ENCODE data around the gene GMIP.
"Not testable (repeated sequence)": the region's sequence is repeated elsewhere in the genome, so short reads cannot be mapped to it uniquely, and the experiment has no call there.

GMIP gene, protein sequence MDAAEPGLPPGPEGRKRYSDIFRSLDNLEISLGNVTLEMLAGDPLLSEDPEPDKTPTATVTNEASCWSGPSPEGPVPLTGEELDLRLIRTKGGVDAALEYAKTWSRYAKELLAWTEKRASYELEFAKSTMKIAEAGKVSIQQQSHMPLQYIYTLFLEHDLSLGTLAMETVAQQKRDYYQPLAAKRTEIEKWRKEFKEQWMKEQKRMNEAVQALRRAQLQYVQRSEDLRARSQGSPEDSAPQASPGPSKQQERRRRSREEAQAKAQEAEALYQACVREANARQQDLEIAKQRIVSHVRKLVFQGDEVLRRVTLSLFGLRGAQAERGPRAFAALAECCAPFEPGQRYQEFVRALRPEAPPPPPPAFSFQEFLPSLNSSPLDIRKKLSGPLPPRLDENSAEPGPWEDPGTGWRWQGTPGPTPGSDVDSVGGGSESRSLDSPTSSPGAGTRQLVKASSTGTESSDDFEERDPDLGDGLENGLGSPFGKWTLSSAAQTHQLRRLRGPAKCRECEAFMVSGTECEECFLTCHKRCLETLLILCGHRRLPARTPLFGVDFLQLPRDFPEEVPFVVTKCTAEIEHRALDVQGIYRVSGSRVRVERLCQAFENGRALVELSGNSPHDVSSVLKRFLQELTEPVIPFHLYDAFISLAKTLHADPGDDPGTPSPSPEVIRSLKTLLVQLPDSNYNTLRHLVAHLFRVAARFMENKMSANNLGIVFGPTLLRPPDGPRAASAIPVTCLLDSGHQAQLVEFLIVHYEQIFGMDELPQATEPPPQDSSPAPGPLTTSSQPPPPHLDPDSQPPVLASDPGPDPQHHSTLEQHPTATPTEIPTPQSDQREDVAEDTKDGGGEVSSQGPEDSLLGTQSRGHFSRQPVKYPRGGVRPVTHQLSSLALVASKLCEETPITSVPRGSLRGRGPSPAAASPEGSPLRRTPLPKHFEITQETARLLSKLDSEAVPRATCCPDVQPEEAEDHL

DNA sequence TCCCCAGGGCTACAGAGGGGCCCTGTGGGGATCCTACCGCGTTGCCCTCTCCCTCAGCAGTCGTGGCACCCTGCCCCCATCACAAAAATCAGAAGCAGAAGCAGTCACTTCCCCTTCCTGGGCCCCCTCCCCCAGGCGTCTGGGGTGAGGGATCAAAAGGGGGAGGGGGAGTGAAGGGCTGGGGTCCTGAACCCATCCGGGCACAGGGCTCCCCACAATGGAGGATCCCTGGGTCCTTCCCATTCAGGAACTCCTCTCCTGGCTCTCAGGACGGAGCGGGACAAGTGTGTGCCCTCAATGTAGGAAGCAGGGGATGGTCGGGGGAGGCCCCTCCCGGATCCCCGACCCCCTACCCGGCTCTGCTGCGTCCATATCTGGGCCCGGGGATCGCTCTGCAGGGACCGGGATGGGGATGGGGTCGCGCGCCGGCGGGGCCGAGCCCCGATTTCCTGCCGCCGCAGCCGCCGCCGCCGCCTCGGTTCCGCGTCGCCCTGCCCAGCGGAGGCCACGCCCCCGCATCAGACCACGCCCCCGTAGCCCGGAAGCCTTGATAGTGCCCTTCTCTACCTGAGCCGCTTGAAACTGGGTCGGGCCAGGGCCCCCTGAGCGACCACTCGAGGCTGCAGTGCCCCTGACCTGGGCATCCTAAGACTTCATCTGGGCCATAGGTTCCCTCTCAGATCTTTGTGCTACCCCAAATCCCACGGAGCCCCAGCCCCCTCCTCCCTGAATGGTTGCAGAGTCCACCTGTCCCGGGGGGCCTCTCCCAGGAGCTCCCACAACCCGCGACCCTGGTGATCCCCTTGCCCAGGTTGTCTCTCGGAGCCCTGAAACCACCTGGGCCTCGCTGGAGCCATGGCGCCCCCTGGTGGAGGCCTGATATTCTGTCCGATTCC, at the start of gene GMIP:
Gene GMIP, minus strand, starts transcription at position 500 of the 896 bp plus-strand sequence. Its CDS starts 128 bp downstream, at position 372.
- peak; percentile 81 for DNase-seq

DNA sequence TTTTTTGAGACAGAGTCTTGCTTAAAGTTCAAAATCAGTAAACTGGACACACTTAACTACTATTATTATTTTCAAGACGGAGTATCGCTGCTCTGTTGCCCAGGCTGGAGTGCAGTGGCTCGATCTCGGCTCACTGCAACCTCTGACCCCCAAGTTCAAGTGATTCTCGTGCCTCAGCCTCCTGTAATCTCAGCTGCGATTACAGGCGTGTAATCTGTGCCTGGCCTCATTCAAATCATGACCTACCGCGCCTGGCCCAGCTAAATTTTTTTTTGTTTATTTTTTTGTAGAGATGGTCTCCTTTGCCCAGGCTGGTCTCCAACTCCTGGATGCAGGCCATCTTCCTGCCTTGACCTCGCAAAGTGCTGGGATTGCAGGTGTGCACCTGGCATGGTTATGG, 48.2 kb upstream of the GMIP start:
- DNase-seq: no peak

DNA sequence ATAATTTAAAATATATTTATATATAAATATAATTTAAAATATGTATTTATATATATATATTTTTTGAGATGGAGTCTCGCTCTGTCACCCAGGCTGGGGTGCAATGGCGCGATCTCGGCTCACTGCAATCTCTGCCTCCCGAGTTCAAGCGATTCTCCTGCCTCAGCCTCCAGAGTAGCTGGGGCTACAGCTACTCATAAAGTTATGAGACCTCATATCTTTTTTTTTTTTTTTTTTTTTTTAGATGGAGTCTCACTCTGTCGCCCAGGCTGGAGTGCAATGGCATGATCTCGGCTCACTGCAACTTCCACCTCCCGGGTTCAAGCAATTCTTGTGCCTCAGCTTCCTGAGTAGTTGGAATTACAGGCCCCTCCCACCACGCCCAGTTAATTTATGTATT, 45.6 kb upstream of the GMIP start:
- DNase-seq: not testable (repeated sequence)

DNA sequence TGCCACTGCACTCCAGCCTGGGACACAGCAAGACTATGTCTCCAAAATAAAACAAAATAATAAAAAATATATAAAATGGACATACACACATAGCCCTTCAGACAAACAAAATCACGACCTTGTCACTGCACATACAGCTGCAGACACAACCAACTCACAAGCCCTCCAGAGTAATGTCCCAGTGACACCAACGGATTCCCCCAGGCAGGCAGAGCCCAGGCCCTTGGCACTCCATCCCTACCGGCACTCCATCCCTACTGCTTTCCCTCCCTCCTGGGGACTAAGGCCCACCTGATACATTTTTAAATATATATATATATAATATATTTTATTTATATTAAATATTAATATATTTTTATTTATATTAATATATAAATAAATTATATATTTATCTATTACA, 43.6 kb upstream of the GMIP start:
- no peak for DNase-seq

DNA sequence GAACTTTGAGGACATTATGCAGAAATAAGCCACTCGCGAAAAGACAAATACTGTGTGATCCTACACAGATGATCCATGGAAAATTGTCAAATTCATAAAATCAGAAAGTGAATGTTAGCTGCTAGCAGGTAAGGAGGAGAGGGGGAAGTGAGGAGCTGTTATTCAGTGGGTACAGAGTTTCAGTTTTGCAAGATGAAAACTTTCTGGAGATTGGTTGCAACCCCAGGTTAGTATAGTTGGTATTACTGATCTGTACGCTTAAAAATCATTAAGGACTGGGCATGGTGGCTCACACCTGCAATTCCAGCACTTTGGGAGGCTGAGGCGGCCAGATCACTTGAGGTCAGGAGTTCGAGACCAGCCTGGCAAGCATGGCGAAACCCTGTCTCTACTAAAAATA, 43.1 kb upstream of the GMIP start:
- no peak for DNase-seq

DNA sequence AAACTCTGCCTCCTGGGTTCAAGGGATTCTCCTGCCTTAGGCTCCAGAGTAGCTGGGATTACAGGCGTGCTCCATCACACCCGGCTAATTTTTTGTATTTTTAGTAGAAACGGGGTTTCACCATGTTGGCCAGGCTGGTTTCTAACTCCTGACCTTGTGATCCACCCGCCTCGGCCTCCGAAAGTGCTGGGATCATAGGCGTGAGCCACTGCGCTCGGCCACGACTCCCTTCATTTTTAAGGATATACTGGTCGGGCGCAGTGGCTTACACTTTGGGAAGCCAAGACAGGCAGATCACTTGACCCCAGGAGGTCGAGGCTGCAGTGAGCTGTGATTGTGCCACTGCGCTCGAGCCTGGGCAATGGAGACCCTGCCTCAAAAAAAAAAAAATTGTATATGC, 42.7 kb upstream of the GMIP start:
- not testable (repeated sequence) for DNase-seq

DNA sequence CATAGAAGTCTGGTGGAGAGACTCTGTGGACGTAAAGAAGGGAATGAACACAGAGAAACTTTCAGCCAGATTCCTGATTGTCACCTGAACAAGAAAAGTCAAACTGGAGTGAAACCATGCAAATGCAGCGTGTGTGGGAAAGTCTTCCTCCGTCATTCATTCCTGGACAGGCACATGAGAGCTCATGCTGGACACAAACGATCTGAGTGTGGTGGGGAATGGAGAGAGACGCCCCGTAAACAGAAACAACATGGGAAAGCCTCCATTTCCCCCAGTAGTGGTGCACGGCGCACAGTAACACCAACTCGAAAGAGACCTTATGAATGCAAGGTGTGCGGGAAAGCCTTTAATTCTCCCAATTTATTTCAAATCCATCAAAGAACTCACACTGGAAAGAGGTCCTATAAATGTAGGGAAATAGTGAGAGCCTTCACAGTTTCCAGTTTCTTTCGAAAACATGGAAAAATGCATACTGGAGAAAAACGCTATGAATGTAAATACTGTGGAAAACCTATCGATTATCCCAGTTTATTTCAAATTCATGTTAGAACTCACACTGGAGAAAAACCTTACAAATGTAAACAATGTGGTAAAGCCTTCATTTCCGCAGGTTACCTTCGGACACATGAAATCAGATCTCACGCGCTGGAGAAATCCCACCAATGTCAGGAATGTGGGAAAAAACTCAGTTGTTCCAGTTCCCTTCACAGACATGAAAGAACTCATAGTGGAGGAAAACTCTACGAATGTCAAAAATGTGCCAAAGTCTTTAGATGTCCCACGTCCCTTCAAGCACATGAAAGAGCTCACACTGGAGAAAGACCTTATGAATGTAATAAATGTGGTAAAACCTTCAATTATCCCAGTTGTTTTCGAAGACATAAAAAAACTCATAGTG, 36.0 kb upstream of the GMIP start:
- DNase-seq: no peak

DNA sequence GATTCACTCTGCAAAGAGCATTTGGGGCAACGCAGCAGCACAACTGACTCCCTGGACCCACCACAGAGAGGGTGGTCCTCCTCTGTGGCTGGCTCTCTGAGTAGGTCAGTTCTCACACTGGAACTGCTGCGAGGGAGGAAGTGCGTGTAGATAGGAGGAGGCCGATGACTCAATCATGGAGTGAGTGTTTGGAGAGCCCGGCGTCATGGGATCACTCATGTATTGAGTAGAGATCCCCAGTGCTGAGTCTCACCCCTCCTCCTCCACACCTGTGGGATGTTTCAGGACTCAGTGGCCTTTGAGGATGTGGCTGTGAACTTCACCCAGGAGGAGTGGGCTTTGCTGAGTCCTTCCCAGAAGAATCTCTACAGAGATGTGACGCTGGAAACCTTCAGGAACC, 34.1 kb upstream of the GMIP start:
- DNase-seq: no peak

DNA sequence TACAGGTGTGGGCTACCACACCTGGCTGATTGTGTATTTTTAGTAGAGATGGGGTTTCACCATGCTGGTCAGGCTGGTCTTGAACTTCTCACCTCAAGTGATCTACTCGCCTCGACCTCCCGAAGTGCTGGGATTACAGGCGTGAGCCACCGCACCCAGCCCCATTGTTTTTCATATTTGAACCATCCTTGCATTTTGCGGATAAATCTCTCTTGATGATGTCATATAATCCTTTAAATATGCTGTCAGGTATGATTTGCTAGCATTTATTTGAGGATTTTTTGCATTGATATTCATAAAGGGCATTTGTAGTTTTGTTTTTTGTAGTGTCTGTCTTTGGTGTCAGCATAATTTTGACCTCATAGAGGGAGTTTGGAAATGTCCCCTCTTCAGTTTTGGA, 30.9 kb upstream of the GMIP start:
- no peak for DNase-seq

DNA sequence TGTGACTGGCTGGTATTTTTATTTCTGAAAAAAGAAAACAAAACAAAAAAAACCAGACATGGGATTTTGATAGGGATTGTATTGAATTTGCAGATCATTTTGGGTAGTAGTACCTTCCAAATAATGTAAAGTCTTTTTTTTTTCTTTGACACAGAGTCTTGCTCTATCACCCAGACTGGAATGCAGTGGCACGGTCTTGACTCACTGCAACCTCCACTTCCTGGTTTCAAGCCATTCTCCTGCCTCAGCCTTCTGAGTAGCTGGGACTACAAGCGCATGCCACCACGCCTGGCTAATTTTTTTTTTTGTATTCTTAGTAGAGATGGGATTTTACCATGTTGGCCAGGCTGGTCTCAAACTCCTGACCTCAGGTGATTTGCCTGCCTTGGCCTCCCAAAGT, 29.4 kb upstream of the GMIP start:
- no peak for DNase-seq

DNA sequence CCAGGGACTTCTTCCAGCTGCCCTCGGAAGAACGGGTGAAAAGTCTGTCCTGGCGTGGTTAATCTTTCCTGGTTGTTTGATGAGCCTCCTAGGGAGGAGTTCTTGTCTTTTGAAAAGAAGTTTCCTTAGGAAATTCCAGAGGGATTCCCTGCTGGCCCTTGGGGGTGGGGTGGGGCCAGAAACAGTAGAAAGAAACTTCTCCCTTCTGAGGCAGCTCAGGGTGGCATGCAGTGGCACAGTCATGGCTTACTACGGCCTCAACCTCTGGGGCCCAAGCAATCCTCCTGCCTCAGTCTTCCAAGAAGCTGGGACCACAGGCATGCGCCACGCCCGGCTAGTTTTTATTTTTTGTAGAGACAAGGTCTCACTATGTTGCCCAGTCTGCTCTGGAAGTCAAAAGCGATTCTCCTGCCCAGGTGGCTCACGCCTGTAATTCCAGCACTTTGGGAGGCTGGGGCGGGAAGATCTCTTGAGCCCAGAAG, 26.7 kb upstream of the GMIP start:
- DNase-seq: no peak

DNA sequence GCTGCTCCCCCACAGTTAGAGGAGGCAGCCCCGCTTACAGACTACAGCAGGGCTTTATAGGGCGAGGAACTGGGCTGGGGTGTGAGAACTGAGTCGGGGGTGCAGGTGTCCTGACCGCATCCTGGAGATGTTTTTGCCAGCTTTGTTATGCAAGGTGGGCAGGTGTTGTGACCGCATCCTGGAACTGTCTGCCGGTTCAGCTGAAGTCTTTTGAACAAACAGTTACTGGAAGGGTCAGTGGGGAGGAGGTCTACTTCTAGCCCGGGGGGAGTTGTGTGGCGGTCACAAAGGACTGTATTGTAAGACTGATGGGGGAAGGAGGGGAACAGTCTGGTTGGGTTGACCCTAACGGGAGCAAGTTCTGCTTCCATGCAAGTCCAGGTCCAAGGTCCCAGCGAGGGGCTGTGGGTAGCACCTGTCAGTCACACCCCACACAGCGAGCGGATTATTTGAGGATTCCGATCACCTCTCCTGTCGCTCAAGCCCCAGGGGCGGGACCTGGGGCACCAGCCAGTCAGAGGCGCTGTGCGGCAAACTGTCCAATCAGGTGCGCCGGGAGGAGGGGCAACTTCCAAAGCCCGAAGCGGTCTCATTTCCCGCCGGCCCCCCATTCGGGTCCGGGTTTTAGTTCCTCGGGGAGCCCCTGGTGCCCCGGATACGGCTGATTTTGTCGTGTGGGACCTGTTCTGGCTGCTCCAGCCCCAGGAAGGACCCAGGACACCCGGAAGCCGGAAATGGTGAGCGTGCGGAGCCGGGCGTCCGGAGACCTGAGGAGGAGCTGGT, 25.0 kb upstream of the GMIP start, which contains the start of gene ZNF101:
Gene ZNF101, plus strand, starts transcription at position 610 of the 783 bp plus-strand sequence. Its CDS starts 125 bp downstream, at position 735.
- peak; percentile 81 for DNase-seq

DNA sequence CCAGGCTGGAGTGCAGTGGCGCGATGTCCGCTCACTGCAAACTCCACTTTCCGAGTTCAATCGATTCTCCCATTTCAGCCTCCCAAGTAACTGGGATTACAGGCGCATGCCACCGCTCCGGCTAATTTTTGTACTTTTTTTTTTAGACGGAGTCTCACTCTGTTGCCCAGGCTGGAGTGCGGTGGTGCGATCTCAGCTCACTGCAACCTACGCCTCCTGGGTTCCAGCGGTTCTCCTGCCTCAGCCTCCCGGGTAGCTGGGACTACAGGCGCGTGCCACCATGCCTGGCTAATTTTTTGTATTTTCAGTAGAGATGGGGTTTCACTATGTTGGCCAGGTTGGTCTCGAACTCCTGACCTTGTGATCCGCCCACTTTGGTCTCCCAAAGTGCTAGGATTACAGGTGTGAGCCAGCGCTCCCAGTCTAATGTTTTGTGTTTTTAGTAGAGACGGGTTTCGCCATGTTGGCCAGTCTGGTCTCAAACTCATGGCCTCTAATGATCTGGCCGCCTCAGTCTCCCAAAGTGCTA, 22.0 kb upstream of the GMIP start:
- DNase-seq: not testable (repeated sequence)

DNA sequence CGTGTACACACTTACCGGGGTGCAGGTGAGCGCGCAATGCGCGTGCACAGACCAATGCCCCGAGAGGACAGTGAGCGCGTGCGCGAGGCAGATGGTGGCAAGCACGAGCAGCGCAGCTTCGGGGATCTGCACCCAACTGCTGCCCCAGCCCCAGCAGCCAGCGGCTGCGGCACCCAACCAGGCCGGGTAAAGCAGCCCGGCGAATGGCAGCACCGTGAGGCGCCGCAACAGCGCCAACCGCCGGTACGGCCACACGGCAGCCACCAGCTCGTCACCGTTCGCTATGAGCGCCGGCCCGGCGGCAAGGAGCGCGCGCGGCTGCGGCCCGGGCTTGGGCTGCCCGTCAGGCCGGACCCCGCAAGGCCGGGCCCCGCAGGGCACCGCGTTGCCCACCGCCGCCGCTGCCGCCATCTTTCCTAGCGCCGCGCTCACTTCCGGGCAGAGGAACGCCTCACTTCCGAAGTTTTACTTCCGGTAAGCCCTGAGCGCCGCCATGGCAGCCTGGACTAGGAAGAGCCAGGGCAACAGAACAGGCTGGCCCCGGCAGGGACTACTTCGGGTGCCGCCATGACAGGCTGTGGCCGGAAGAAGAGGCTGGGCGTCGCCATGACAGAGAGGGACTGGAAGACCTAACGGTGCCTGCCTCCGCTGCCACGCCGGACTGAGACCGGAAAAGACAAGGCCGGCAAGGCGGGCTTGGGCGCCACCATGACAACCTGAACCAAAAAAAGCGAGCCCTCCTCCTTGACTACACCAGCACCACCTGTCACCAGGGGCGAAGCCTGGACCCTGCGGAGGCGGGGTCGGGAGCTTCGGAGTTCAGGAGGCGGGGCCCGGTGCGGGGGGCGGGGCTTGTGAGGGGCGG, 20.0 kb upstream of the GMIP start, which contains the start of gene ATP13A1:
Gene ATP13A1, minus strand, starts transcription at position 421 of the 865 bp plus-strand sequence. Its CDS starts 10 bp downstream, at position 411.
- peak; percentile 99 for DNase-seq

DNA sequence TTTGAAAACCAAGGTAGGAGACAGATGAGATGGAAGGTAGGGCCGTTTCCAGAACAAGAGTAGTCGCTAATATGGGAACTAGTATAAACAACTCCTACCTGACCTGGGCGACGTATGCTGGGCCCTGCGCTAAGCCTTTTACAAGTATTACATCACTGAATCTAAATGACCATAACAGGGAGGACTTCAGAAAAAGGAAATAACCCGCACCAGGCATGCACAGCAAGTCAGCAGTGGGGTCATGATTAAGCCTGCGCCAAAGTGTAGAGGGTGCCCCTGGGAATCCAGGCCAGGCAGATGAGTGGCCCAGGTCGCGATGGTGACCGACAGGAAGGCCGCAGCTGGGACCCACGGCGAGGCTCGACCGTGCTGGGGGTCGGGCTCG, 19.4 kb upstream of the GMIP start:
- peak; percentile 16 for DNase-seq

DNA sequence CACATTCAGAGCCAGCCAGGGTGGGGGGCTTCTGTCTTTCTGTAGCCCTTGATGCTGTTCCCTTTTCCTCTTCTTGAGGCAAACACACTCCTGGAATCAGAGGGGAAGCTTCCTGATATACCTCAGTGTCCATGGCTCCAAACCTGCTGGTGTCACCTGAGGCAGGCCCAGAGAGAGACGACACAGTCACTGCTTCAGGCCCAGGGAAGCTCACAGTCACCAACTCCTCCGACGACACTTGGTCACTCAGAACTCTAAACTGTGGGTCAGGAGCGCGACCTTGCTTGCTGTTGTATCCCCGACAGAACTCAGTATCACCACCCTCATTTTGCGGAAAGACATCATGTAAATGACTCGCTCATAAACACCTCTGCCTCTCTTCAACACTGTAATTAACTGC, 18.9 kb upstream of the GMIP start:
- DNase-seq: no peak

DNA sequence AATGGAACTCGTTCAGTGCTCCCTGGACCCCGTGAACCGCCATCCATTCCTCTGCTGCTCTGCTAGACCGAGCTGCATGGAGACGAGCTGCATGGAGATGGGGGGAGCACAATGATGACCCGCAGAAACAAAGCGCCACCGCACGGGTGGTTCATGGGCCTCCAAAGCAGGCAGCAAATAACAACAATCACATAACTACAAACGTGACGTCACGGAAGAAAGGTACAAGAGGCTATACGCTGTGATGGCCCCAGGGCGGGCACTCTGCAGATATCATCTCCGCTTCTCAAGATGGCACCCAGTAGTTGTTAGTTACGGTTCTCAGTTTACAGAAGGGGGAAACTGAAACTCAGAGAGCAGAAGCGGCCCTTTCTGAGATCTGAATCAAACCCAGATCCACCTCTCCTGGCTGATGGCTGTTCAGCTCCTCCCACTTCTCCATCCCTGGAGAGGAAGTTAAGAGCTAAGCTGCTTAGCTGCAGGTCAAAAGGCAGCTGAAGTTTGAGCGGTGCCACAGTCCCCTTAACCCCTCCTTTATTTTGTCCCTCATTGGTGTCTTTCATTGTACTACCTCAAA, 18.3 kb upstream of the GMIP start:
- no peak for DNase-seq

DNA sequence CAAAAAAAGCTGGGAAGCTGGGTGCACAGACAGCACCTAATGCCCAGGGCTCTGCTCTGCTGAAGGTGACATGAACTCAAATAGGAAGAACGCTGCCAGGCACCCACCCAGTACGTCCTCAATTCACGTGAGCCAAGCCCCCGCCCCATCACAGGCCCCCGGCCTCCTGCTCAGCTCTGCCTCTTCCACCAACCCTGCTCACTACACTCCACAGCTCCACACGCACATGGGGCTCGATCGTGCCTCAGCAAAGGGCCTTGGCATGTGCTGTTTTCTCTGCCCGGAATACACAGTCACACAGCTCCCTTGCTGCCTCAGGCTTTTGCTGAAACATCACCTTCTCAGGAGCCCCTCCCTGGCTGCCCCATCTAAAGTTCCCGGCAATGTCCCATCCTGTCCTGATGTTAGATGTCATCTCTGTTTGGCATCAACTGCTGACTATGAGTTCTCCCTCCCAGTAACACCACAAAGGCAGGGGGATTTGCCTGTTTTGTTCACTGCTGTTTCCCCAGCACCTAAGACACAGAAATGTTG, 17.8 kb upstream of the GMIP start:
- DNase-seq: no peak
